ENCODE results near the gene GABRA4.

DNA sequence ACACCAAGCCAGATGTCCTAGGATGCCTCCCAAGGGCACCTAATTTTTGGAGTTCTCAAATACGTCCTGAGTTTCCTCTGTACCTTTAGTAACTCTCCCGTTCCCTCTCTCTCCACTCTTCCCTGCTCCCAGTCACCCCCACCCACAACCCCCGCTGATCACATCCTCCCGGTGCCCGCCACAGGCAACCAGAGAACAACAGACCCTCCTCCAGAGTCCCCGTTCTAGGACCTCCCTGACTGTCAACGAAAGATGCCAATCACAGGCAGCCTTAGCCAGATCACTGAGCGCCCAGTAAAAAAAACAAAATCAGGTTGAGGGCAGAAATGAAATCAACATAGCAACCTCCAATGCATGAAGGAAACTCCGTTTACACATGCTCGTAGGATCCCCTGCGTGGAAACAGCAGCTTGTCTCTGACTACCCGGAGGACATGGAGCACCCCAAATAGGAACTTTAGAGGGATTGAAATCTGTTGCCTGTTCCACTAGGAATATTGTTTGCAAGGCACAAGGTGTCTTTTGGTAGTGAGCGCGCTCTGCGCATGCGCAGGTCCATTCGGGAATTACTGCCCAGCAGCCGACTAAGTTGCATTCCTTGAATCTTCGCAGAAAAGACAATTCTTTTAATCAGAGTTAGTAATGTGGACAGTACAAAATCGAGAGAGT, 37.8 kb upstream of the GABRA4 start, which contains the start of gene GABRB1:
- TF ChIP-seq TAF1 (IDR thresholded peaks at IDR 0.05; ENCODE audit: low read depth, low read length) (no peak), POLR2A (IDR thresholded peaks at IDR 0.05; ENCODE audit: low read depth, low read length) (no peak), PAX5 (IDR thresholded peaks at IDR 0.05; ENCODE audit: insufficient read depth, low read length, severe bottlenecking) (no peak), POLR2AphosphoS5 (IDR thresholded peaks at IDR 0.05; ENCODE audit: low read depth, low read length) (no peak), POU2F2 (IDR thresholded peaks at IDR 0.05; ENCODE audit: low read depth, low read length) (no peak), SPI1 (IDR thresholded peaks at IDR 0.05; ENCODE audit: low read depth, low read length) (no peak)

Data from GM12891 (cell line).